ENCODE results near the gene GPC6.
"Not testable (repeated sequence)": the region's sequence is repeated elsewhere in the genome, so short reads cannot be mapped to it uniquely, and the experiment has no call there.

The GPC6 gene

DNA sequence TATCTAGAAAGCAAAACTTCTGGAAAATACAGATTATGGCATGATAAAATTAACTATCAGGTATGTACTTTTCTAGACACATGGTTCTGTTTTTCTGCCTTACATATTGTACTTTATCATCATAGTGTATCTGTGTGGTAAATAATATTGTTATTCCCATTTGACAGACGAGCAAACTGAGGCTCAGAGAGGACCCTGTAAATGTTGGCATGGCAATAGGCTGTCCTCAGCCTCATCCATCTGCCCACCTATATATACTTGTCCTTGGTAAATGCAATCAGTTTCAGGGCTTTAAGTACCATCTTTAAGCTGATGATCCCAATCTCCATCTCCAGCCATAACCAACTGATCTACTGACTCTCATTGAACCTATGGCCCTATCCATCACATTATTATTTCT lies 1074.9 kb downstream of the GPC6 start:
- POLR2A ChIA-PET = no interaction called here
- TF ChIP-seq, protein P1, sequence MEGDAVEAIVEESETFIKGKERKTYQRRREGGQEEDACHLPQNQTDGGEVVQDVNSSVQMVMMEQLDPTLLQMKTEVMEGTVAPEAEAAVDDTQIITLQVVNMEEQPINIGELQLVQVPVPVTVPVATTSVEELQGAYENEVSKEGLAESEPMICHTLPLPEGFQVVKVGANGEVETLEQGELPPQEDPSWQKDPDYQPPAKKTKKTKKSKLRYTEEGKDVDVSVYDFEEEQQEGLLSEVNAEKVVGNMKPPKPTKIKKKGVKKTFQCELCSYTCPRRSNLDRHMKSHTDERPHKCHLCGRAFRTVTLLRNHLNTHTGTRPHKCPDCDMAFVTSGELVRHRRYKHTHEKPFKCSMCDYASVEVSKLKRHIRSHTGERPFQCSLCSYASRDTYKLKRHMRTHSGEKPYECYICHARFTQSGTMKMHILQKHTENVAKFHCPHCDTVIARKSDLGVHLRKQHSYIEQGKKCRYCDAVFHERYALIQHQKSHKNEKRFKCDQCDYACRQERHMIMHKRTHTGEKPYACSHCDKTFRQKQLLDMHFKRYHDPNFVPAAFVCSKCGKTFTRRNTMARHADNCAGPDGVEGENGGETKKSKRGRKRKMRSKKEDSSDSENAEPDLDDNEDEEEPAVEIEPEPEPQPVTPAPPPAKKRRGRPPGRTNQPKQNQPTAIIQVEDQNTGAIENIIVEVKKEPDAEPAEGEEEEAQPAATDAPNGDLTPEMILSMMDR (IDR thresholded peaks at IDR 0.05; ENCODE audit: insufficient read depth, low read length, missing control alignments) = no peak
- no peak overlapping the region for H3K4me3 ChIP-seq (ENCODE audit: low read depth, low read length)
- no peak for DNase-seq (ENCODE audit: low read depth, low spot score)
- CTCF ChIA-PET = no interaction called here

DNA sequence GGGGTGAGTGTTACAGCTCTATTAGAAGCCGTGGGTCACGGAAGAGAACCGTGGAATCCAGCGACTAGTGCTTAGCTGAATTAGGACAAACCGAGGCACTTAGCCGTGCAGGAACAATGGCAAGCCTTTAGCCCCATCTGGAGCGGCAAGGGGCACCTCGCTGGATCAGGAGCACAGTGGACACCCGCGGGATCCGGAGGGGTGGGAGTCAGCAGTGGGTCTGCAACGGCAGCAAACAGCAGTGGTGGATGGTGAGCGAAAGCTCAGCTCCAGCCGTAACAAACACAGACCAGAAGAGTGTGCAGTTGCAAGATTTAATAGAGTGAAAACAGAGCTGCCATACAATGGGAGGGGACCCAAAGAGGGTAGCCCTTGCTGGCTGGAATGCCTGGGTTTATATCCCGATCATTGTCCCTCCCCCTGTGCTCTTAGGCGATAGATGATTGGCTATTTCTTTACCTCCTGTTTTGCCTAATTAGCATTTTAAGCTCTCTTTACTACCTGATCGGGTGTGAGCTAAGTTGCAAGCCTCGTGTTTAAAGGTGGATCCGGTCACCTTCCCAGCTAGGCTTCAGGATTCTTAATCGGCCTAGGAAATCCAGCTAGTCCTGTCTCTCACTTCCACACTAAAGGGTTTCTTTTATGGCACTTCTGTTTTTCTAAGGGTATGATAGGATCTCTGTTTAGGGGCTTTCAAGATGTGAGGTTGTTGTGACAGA lies 1076.4 kb downstream of the GPC6 start:
- H3K4me3 ChIP-seq (ENCODE audit: low read depth, low read length); POLR2A ChIA-PET; DNase-seq (ENCODE audit: low read depth, low spot score): not testable (repeated sequence)
- CTCF ChIA-PET = interaction anchor here (0.9 to 1.1 kb wide), 2 partner anchors 59 kb away, joined by 3 to 4 read pairs; no protein-coding TSS in a partner anchor

DNA sequence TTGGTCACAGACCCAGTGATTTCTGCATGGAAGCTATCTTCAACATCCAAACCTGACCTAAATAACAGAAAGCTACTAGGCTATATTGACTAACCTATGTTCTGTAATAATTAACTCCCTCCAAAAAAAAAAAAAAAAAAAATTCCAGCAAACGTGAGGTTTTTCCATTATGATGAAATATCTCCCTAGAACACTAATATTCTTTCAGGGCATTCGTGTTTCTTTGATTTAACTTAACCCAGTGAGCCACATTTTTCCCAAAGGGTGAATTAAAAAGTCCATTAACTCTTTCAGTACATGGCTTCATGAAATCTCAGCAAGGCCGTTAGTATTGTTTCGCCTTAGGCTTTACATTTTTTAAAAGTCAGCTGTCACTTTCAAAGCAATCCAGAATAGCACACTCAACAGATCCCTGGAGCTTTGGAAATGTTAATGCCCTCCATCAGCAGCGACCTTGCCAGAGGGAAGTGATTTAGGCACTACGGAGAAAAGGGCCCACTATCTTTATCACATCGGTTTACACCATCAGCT lies 1077.1 kb downstream of the GPC6 start:
- ChIA-PET CTCF (interaction anchor here (1.1 kb wide), 1 partner anchor 58 kb away, joined by 4 read pairs; no protein-coding TSS in a partner anchor), POLR2A (no interaction called here)
- no peak overlapping the region for H3K4me3 ChIP-seq (ENCODE audit: low read depth, low read length)
- TF ChIP-seq, protein P1 (IDR thresholded peaks at IDR 0.05; ENCODE audit: insufficient read depth, low read length, missing control alignments) = no peak
- no peak for DNase-seq (ENCODE audit: low read depth, low spot score)

DNA sequence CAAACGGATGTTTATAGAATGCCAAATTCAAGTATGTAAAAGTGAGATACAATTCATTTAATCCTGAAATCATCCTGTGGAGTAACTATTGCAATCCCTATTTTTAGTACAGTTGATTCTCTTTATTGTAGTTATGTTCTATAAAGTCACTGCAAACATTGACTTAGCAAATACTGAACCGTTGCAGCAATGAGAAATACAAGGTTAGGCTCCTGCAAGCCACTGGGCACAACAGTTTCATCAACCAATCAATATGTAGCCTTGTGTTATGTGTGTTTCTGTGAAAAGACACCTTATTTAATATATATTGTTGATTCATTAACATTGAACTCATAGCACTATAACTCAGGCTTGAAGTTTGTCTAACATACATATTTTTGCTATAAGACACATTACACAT lies 1078.4 kb downstream of the GPC6 start:
- no peak for DNase-seq (ENCODE audit: low read depth, low spot score)
- CTCF ChIA-PET = interaction anchor here (0.8 kb wide), 1 partner anchor 22 kb away, joined by 3 read pairs; no protein-coding TSS in a partner anchor
- H3K4me3 ChIP-seq (ENCODE audit: low read depth, low read length) = no peak overlapping the region
- TF ChIP-seq, protein P1 (IDR thresholded peaks at IDR 0.05; ENCODE audit: insufficient read depth, low read length, missing control alignments) = no peak
- POLR2A ChIA-PET = no interaction called here

DNA sequence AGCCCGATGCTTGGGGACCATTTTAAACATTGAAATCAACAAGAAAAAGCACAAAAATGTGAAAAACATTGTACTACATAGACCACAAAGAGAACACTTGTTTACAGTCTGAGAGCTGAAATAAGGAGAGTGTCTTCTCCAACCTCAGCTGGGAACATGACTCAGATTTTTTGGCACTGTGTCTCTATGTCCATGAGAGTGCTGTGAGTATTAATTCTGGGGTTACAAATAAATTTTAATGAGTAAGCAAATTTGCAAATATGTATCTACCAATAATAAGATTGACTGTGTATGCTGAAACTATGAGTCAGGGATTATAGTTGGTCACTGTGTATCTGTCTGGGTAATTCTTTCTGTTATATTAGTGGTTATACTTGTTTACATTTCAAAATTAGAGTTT lies 1078.9 kb downstream of the GPC6 start:
- no peak for DNase-seq (ENCODE audit: low read depth, low spot score)
- no peak overlapping the region for H3K4me3 ChIP-seq (ENCODE audit: low read depth, low read length)
- CTCF ChIA-PET = interaction anchor here (0.8 kb wide), 1 partner anchor 22 kb away, joined by 3 read pairs; no protein-coding TSS in a partner anchor

DNA sequence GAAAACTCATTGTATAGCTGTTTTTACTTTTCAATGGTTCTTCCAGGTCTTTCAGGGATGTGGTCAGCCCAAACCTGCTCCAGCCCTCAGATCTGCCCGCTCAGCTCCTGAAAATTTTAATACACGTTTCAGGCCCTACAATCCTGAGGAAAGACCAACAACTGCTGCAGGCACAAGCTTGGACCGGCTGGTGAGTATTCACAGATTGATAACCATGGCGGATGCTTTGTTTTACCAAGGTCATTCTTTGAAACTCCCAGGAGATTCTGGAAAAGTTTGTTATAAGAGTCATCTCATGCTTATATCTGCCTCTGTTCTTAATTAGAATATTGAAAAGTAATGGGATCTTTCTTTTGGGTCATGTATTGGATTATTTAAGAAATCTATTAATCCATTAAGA lies 1079.3 kb downstream of the GPC6 start:
- TF ChIP-seq, protein P1 (IDR thresholded peaks at IDR 0.05; ENCODE audit: insufficient read depth, low read length, missing control alignments) = no peak
- no peak overlapping the region for H3K4me3 ChIP-seq (ENCODE audit: low read depth, low read length)
- POLR2A ChIA-PET = no interaction called here
- no peak for DNase-seq (ENCODE audit: low read depth, low spot score)
- CTCF ChIA-PET = interaction anchor here (0.8 to 1.0 kb wide), 2 partner anchors 23 to 56 kb away, joined by 3 to 4 read pairs; no protein-coding TSS in a partner anchor

More for the DNA sequence above, 1078.9 kb downstream of the GPC6 start:
- TF ChIP-seq, protein P1 (IDR thresholded peaks at IDR 0.05; ENCODE audit: insufficient read depth, low read length, missing control alignments) = no peak
- POLR2A ChIA-PET = no interaction called here

Measured in AG04449 (cell line).